HCT116 (cell line): ENCODE data around the gene APLP1. TPM values are rescaled to one million over a fixed set of nuclear protein-coding genes. Genes with fewer than 3 reads are reported as not detected.

Source experiments
- ATAC-seq: fragments of 200-7000 bp; cut with Tn5 transposase; 2 replicates; pipeline ENCODE4 v1.9.1; 2020; ENCODE audit warnings: mild to moderate bottlenecking, moderate library complexity
- BruUV-seq: library from RNA; stranded (reverse); fragments of 400-500 nt; replicated peaks from 2 replicates; lab custom pipeline; 2021; lab: Mats Ljungman, UMichigan
- CTCF ChIA-PET: fragments of 300-600 bp; sonication (Branson Sonifier 250); formaldehyde crosslinking; loops from one replicate; lab custom pipeline; 2021; ENCODE audit warnings: antibody characterized with exemption; lab: Charles Lee
- POLR2A ChIA-PET: fragments of 300-600, 350-600 bp; sonication (Branson Sonifier 250); formaldehyde crosslinking; loops from one replicate; lab custom pipeline; 2021; ENCODE audit warnings: antibody characterized with exemption; lab: Charles Lee
- RAD21 ChIA-PET, 2 experiments: fragments of 300-600 bp; sonication (Branson Sonifier 250); formaldehyde crosslinking; loops; one replicate each; lab custom pipeline; 2023; ENCODE audit warnings: low total read pairs in 2 of 2; ENCODE audit not compliant: uncharacterized antibody in 2 of 2, unreplicated experiment in 2 of 2, low non-redundant PET in 1 of 2; lab: Charles Lee
- DNase-seq: peaks from one replicate; pipeline ENCODE4 v3.0.0-alpha.2; 2010; ENCODE audit warnings: low read depth, low spot score
- H2AFZ ChIP-seq: fragments of 200-600 bp; shearing (Covaris generic), sonication (generic); 2 replicates; pipeline ENCODE4 v1.6.1; 2017; ENCODE audit warnings: low read depth, mixed run types, mixed read lengths, antibody characterized with exemption, low read length; ENCODE audit not compliant: poor library complexity, severe bottlenecking
- H3K27ac ChIP-seq: 2 replicates; pipeline ENCODE4 v1.5.1; 2012; ENCODE audit warnings: low read depth, low read length
- H3K27me3 ChIP-seq: fragments of 200-600 bp; sonication (generic); 2 replicates; pipeline ENCODE4 v1.6.1; 2016; ENCODE audit warnings: mixed run types, low read length, mixed read lengths; ENCODE audit not compliant: insufficient read depth
- H3K36me3 ChIP-seq, 2 experiments: fragments of 200-500 bp in 1 of 2; fragments of 200-600 bp in 1 of 2; sonication (Bioruptor generic) in 1 of 2; sonication (generic) in 1 of 2; 2 replicates each; pipeline versions ENCODE4 v1.5.1 to v1.6.1; 2014 to 2016; ENCODE audit warnings: low read length in 2 of 2, inconsistent platforms in 1 of 2, mixed read lengths in 1 of 2, mixed run types in 1 of 2; ENCODE audit not compliant: insufficient read depth in 2 of 2, control insufficient read depth in 1 of 2
- H3K4me1 ChIP-seq, 2 experiments: fragments of 200-600 bp in 1 of 2; sonication (generic) in 1 of 2; 2 replicates each; pipeline versions ENCODE4 v1.5.1 to v1.6.1; 2012 to 2017; ENCODE audit warnings: low read length in 2 of 2, inconsistent platforms in 1 of 2, mild to moderate bottlenecking in 1 of 2, mixed read lengths in 1 of 2, mixed run types in 1 of 2, moderate library complexity in 1 of 2; ENCODE audit not compliant: insufficient read depth in 2 of 2, control insufficient read depth in 1 of 2
- H3K4me2 ChIP-seq: fragments of 200-600 bp; sonication (generic); 2 replicates; pipeline ENCODE4 v1.6.1; 2017; ENCODE audit warnings: mixed run types, low read length, mixed read lengths
- H3K4me3 ChIP-seq, 2 experiments: fragments of 200-600 bp in 1 of 2; sonication (generic) in 1 of 2; replicated peaks in 1 of 2; 2 replicates each; pipeline ENCODE4 v1.5.1; 2011 to 2016; ENCODE audit warnings: low read length in 2 of 2, control low read depth in 1 of 2, low read depth in 1 of 2, mild to moderate bottlenecking in 1 of 2, mixed read lengths in 1 of 2, mixed run types in 1 of 2
- H3K79me2 ChIP-seq: fragments of 200-600 bp; sonication (generic); 2 replicates; pipeline ENCODE4 v1.6.1; 2017; ENCODE audit warnings: mild to moderate bottlenecking, mixed run types, low read length, moderate library complexity, mixed read lengths; ENCODE audit not compliant: insufficient read depth
- H3K9ac ChIP-seq: fragments of 200-600 bp; sonication (generic); 2 replicates; pipeline ENCODE4 v1.6.1; 2016; ENCODE audit warnings: low read length, mixed read lengths
- H3K9me2 ChIP-seq: fragments of 200-600 bp; sonication (generic), shearing (Covaris generic); 2 replicates; pipeline ENCODE4 v1.6.1; 2017; ENCODE audit warnings: mixed run types, mild to moderate bottlenecking, moderate library complexity; ENCODE audit not compliant: insufficient read depth
- H3K9me3 ChIP-seq, 2 experiments: fragments of 200-500 bp in 1 of 2; fragments of 200-600 bp in 1 of 2; sonication (Bioruptor generic) in 1 of 2; sonication (generic) in 1 of 2; 2 replicates each; pipeline ENCODE4 v1.6.1; 2014 to 2017; ENCODE audit warnings: low read length in 2 of 2, mixed read lengths in 2 of 2, inconsistent platforms in 1 of 2, low read depth in 1 of 2, mild to moderate bottlenecking in 1 of 2, mixed run types in 1 of 2, moderate library complexity in 1 of 2; ENCODE audit not compliant: control insufficient read depth in 1 of 2, insufficient read depth in 1 of 2
- H4K20me1 ChIP-seq: fragments of 200-600 bp; sonication (generic), shearing (Covaris generic); 2 replicates; pipeline ENCODE4 v1.6.1; 2017; ENCODE audit warnings: mixed run types, mild to moderate bottlenecking, moderate library complexity; ENCODE audit not compliant: insufficient read depth
- ATF3 ChIP-seq: IDR thresholded peaks from 2 replicates; pipeline ENCODE4 v1.6.1; 2012
- CBX3 ChIP-seq: IDR thresholded peaks from 2 replicates; pipeline ENCODE4 v1.6.1; 2012; ENCODE audit warnings: low read depth
- CEBPB ChIP-seq: IDR thresholded peaks from 2 replicates; pipeline ENCODE4 v1.6.1; 2012; ENCODE audit warnings: low read depth
- CTCF ChIP-seq, 3 experiments: fragments of 200-600 bp in 1 of 3; sonication (generic) in 1 of 3; IDR thresholded peaks in 2 of 3; conservative IDR thresholded peaks in 1 of 3; 2 replicates each; pipeline ENCODE4 v1.5.1; 2012 to 2017; ENCODE audit warnings: low read depth in 2 of 3, low read length in 2 of 3, antibody characterized with exemption in 1 of 3, borderline replicate concordance in 1 of 3, control low read depth in 1 of 3, mild to moderate bottlenecking in 1 of 3, mixed read lengths in 1 of 3, mixed run types in 1 of 3, moderate library complexity in 1 of 3; ENCODE audit not compliant: insufficient read depth in 1 of 3
- ELF1 ChIP-seq: IDR thresholded peaks from 2 replicates; pipeline ENCODE4 v1.6.1; 2012; ENCODE audit warnings: low read depth, borderline replicate concordance
- EZH2 ChIP-seq: fragments of 200-600 bp; sonication (generic); IDR thresholded peaks from 2 replicates; pipeline ENCODE4 v1.6.1; 2017; ENCODE audit warnings: antibody characterized with exemption, mixed run types
- FOSL1 ChIP-seq: IDR thresholded peaks from 2 replicates; pipeline ENCODE4 v1.6.1; 2012; ENCODE audit warnings: low read depth
- JUND ChIP-seq: IDR thresholded peaks from 2 replicates; pipeline ENCODE4 v1.6.1; 2012
- MAX ChIP-seq: IDR thresholded peaks from 2 replicates; pipeline ENCODE4 v1.6.1; 2012
- POLR2A ChIP-seq: IDR thresholded peaks from 2 replicates; pipeline ENCODE4 v1.7.0; 2011; ENCODE audit warnings: borderline replicate concordance; ENCODE audit not compliant: insufficient read depth, insufficient read length; ENCODE audit errors: extremely low read depth
- POLR2AphosphoS5 ChIP-seq: IDR thresholded peaks from 2 replicates; pipeline ENCODE4 v1.6.1; 2011; ENCODE audit warnings: mild to moderate bottlenecking, low read depth, low read length, moderate library complexity
- RAD21 ChIP-seq: IDR thresholded peaks from 2 replicates; pipeline ENCODE4 v1.6.1; 2012; ENCODE audit warnings: low read depth, mild to moderate bottlenecking
- REST ChIP-seq: IDR thresholded peaks from 2 replicates; pipeline ENCODE4 v1.6.1; 2012; ENCODE audit warnings: low read depth
- SIN3A ChIP-seq: IDR thresholded peaks from 2 replicates; pipeline ENCODE4 v1.6.1; 2012; ENCODE audit warnings: low read depth
- SRF ChIP-seq: IDR thresholded peaks from 2 replicates; pipeline ENCODE4 v1.6.1; 2012; ENCODE audit warnings: low read depth
- TCF7L2 ChIP-seq: IDR thresholded peaks from 2 replicates; pipeline ENCODE4 v1.7.0; 2011; ENCODE audit warnings: borderline replicate concordance, inconsistent platforms; ENCODE audit not compliant: insufficient read depth, insufficient read length; ENCODE audit errors: extremely low read depth
- YY1 ChIP-seq: IDR thresholded peaks from 2 replicates; pipeline ENCODE4 v1.6.1; 2011; ENCODE audit warnings: low read length, low read depth, moderate library complexity, mild to moderate bottlenecking; ENCODE audit not compliant: insufficient replicate concordance; ENCODE audit errors: extremely low read depth
- ZBTB33 ChIP-seq: IDR thresholded peaks from 2 replicates; pipeline ENCODE4 v1.6.1; 2011; ENCODE audit warnings: mild to moderate bottlenecking, low read length, moderate library complexity; ENCODE audit not compliant: insufficient replicate concordance; ENCODE audit errors: extremely low read depth
- ZFX ChIP-seq: fragments of 450-650 bp; IDR thresholded peaks from 2 replicates; pipeline ENCODE4 v1.6.1; 2017
- intact Hi-C: fragments of 100-400 bp; cut with micrococcal nuclease; formaldehyde crosslinking; loops from 2 replicates; pipeline ENCODE4 v1.10.0; 2022
- total RNA-seq: library from RNA; stranded (reverse); gene quantifications from one replicate; pipeline ENCODE4 v1.2.1, GENCODE V29; 2021; ENCODE audit not compliant: unreplicated experiment

APLP1 gene
- total RNA-seq, 1 experiment from 2014 or later = 41.2 TPM

GRCh38 chr19:35895911-35896642 lies 27.7 kb downstream of the APLP1 start:
- TF ChIP-seq FOSL1 (no peak), CBX3 (no peak), CEBPB (no peak), CTCF (IDR thresholded peaks at IDR 0.05 in 2 of 3, conservative IDR thresholded peaks at IDR 0.05 in 1 of 3; ENCODE audit: borderline replicate concordance in 1 of 3, insufficient read depth in 1 of 3, low read depth in 2 of 3, low read length in 2 of 3) (no peak), TCF7L2 (no peak), YY1 (no peak), SRF (no peak), ELF1 (no peak), SIN3A (no peak), RAD21 (no peak), ZBTB33 (no peak), REST (no peak), ZFX (no peak), EZH2 (no peak), MAX (no peak), ATF3 (no peak), POLR2A (no peak), JUND (no peak), POLR2AphosphoS5 (no peak)
- Histone ChIP-seq H2AFZ (no peak overlapping the region), H3K9me2 (no peaks in the 10 kb centered on the region), H3K9ac (no peak overlapping the region), H3K9me3 (no peaks in the 10 kb centered on the region), H3K36me3 (peaks cover 20 to 31% of the 10 kb centered on the region in 2 experiments; a peak in 3 of 4 replicates), H3K27me3 (no peaks in the 10 kb centered on the region), H3K4me1 (peaks cover 5 to 15% of the 10 kb centered on the region in 2 experiments), H4K20me1 (no peaks in the 10 kb centered on the region), H3K27ac (no peak overlapping the region), H3K4me2 (no peak overlapping the region), H3K79me2 (peaks cover 37% of the 10 kb centered on the region), H3K4me3 (no peak overlapping the region)
- ChIA-PET RAD21 (no interaction called here), POLR2A (interaction anchor here (0.6 kb wide), 1 partner anchor 26 kb away, joined by 3 read pairs; no protein-coding TSS in a partner anchor), CTCF (no interaction called here)
- no TSS peak for BruUV-seq
- no peak for DNase-seq
- intact Hi-C loops = no loop called here
- ATAC-seq = no peak
